ENCODE measurements around the gene SLC41A2. TPM values are rescaled to one million over a fixed set of nuclear protein-coding genes. Genes with fewer than 3 reads are reported as not detected.

The SLC41A2 gene
- total RNA-seq, 1 experiment from 2014 or later = 4.3 TPM

GRCh38 chr12:104955703-104956102 lies 2.4 kb downstream of the SLC41A2 start:
- no peak overlapping the region for H3T11ph ChIP-seq (ENCODE audit: low read length)
- peaks cover 2% of the 10 kb centered on the region; the same call in 1 of the 2 replicates for H3K27me3 ChIP-seq (ENCODE audit: insufficient read depth, low read length)
- no peak overlapping the region for H2BK5ac ChIP-seq (ENCODE audit: insufficient read length, low read length)
- H3K4ac ChIP-seq (ENCODE audit: low read depth, low read length) = no peak overlapping the region
- WGBS (ENCODE audit: extremely low coverage, insufficient read length, low lambda C conversion rate) = no CpG with 5 or more reads among the region's 2 CpGs
- no peaks in the 10 kb centered on the region for H3K79me1 ChIP-seq (ENCODE audit: insufficient read depth, low read depth, low read length, poor library complexity, severe bottlenecking)
- no peak for DNase-seq
- H3K4me1 ChIP-seq (ENCODE audit: insufficient read depth, low read length) = no peaks in the 10 kb centered on the region
- H2AFZ ChIP-seq (ENCODE audit: low read length) = no peak overlapping the region
- H3K4me3 Mint-ChIP-seq = no peak overlapping the region
- no peak overlapping the region for H4K5ac ChIP-seq (ENCODE audit: insufficient read length, low read depth, low read length)
- H3K27ac Mint-ChIP-seq = no peak overlapping the region
- H3K27me3 Mint-ChIP-seq (ENCODE audit: low read depth) = peaks cover 45% of the 10 kb centered on the region
- no peak overlapping the region for H2BK120ac ChIP-seq (ENCODE audit: low read depth, low read length, poor library complexity, severe bottlenecking)
- H2BK12ac ChIP-seq (ENCODE audit: insufficient read length, low read depth, low read length) = no peak overlapping the region
- H3K79me2 ChIP-seq (ENCODE audit: insufficient read depth, low read length) = no peaks in the 10 kb centered on the region
- no peak overlapping the region for H4K91ac ChIP-seq (ENCODE audit: insufficient read length, low read depth, low read length)
- TF ChIP-seq, protein P1, sequence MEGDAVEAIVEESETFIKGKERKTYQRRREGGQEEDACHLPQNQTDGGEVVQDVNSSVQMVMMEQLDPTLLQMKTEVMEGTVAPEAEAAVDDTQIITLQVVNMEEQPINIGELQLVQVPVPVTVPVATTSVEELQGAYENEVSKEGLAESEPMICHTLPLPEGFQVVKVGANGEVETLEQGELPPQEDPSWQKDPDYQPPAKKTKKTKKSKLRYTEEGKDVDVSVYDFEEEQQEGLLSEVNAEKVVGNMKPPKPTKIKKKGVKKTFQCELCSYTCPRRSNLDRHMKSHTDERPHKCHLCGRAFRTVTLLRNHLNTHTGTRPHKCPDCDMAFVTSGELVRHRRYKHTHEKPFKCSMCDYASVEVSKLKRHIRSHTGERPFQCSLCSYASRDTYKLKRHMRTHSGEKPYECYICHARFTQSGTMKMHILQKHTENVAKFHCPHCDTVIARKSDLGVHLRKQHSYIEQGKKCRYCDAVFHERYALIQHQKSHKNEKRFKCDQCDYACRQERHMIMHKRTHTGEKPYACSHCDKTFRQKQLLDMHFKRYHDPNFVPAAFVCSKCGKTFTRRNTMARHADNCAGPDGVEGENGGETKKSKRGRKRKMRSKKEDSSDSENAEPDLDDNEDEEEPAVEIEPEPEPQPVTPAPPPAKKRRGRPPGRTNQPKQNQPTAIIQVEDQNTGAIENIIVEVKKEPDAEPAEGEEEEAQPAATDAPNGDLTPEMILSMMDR (conservative IDR thresholded peaks at IDR 0.05) = no peak
- H3K36me3 Mint-ChIP-seq (ENCODE audit: insufficient read depth in 1 of 3, low read depth in 3 of 3) = no peaks in the 10 kb centered on the region
- H3K9me3 Mint-ChIP-seq = no peaks in the 10 kb centered on the region
- H3K56ac ChIP-seq (ENCODE audit: insufficient read length, low read depth, low read length) = no peak overlapping the region
- no peak overlapping the region for H2BK15ac ChIP-seq (ENCODE audit: low read depth, low read length)
- H3K27ac ChIP-seq (ENCODE audit: insufficient read length, low read depth, low read length) = no peak overlapping the region
- H3K4me2 ChIP-seq (ENCODE audit: insufficient read depth, insufficient read length, low read length) = no peak overlapping the region
- H4K8ac ChIP-seq (replicated peaks; ENCODE audit: insufficient read length, low read depth, low read length) = no peak overlapping the region
- H3K4me1 Mint-ChIP-seq = peaks cover 9 to 16% of the 10 kb centered on the region in 2 experiments
- no peak overlapping the region for H3K23ac ChIP-seq (ENCODE audit: insufficient read length, low read depth, low read length)
- H3K9me3 ChIP-seq (ENCODE audit: control insufficient read depth, low read depth, low read length) = no peaks in the 10 kb centered on the region
- H3K9ac ChIP-seq (ENCODE audit: extremely low read depth, insufficient read length, low read length) = no peak overlapping the region
- H4K20me1 ChIP-seq (ENCODE audit: control insufficient read depth, insufficient read depth, insufficient read length) = no peaks in the 10 kb centered on the region
- H2BK20ac ChIP-seq (ENCODE audit: low read depth, low read length, poor library complexity, severe bottlenecking) = no peak overlapping the region
- peaks cover 5% of the 10 kb centered on the region for H3K23me2 ChIP-seq (ENCODE audit: insufficient read length, low read depth, low read length, poor library complexity, severe bottlenecking)
- H2AK5ac ChIP-seq (ENCODE audit: insufficient read length, low read length) = no peak overlapping the region
- no peak overlapping the region for H3K18ac ChIP-seq (ENCODE audit: insufficient read length, low read depth, low read length)
- no peak overlapping the region for H3K14ac ChIP-seq (ENCODE audit: insufficient read depth, low read length)
